GM12872 (cell line): Measurements from ENCODE around the gene ST6GALNAC4.

ENCODE experiments used
- TF ChIP-seq, protein P1 (sequence below): IDR thresholded peaks from 3 replicates; pipeline ENCODE4 v1.5.1; 2011; ENCODE audit warnings: low read depth, mild to moderate bottlenecking, low read length, moderate library complexity; ENCODE audit not compliant: insufficient read depth

The ST6GALNAC4 gene

DNA sequence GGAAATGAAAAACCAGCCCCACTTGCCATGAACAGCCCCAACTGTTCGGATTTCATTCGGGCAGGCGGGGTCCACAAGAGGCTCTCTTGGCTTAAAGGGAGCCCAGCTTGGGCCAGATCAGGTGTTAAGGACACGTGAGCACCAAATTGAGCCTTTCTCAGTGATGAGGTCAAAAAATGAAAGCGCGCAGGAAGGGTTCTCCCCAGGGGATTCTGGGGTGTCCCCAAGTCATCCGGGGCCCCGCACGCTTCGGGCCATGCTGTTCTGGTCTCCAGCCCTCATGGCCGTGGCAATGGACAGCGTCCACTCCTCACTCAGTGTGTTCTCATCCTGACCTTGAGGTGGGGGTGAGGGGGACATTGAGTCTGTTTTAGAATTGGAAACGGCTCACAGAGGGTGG, 50.3 kb downstream of the ST6GALNAC4 start:
- TF ChIP-seq, protein P1, sequence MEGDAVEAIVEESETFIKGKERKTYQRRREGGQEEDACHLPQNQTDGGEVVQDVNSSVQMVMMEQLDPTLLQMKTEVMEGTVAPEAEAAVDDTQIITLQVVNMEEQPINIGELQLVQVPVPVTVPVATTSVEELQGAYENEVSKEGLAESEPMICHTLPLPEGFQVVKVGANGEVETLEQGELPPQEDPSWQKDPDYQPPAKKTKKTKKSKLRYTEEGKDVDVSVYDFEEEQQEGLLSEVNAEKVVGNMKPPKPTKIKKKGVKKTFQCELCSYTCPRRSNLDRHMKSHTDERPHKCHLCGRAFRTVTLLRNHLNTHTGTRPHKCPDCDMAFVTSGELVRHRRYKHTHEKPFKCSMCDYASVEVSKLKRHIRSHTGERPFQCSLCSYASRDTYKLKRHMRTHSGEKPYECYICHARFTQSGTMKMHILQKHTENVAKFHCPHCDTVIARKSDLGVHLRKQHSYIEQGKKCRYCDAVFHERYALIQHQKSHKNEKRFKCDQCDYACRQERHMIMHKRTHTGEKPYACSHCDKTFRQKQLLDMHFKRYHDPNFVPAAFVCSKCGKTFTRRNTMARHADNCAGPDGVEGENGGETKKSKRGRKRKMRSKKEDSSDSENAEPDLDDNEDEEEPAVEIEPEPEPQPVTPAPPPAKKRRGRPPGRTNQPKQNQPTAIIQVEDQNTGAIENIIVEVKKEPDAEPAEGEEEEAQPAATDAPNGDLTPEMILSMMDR = no peak

DNA sequence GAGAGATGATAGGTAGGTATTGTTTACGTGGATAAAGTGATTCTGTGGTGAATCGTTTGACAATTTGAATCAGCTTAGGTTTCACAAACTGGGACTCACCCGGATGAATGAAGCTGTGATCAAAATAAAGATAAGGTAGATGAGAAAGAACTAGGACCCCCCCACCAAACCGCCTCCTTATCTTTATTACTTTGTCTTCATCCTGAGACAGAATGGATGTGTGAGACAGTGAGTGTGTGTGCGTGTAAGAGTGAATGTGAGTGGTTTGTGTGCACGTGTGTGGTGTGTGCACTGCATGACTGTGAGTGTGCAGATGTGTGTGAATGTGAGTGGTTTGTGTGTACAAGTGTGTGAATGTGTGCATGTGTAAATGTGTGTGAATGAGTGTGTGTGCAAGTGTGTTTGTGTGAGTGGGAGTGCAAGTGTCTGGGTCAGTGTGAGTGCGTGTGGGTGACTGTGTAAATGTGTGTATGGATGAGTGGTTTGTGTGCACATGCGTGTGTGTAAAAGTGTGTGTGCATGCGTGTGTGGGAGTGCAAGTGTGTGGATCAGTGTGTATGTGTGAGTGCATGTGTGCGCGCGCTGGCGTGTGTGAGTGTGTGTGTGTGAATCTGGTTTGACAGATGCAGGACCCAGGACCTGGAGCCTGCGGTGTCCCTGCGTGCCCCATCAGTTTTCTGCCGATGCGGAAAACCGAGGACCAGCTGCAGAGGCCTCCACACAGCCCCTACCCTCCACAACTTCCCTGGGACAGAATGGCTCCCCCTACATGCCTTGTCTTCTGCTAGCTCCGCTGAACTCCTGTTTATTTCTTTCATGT, 51.0 kb downstream of the ST6GALNAC4 start:
- TF ChIP-seq, protein P1 = no peak

DNA sequence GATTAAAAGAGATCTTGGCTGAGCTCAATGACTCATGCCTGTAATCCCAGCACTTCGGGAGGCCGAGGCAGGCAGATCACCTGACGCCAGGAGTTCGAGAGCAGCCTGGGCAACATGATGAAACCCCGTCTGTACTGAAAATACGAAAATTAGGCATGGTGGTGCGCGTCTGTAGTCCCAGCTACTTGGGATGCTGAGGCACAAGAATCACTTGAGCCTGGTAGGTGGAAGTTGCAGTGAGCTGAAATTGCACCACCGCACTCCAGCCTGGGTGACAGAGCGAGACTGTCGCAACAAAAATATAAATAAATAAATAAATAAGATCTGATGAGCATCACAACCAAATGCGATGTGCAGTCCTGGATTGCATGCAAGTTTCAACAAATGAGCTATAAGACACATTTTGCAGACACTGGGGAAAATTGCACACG, 53.6 kb downstream of the ST6GALNAC4 start:
- TF ChIP-seq, protein P1 = no peak

DNA sequence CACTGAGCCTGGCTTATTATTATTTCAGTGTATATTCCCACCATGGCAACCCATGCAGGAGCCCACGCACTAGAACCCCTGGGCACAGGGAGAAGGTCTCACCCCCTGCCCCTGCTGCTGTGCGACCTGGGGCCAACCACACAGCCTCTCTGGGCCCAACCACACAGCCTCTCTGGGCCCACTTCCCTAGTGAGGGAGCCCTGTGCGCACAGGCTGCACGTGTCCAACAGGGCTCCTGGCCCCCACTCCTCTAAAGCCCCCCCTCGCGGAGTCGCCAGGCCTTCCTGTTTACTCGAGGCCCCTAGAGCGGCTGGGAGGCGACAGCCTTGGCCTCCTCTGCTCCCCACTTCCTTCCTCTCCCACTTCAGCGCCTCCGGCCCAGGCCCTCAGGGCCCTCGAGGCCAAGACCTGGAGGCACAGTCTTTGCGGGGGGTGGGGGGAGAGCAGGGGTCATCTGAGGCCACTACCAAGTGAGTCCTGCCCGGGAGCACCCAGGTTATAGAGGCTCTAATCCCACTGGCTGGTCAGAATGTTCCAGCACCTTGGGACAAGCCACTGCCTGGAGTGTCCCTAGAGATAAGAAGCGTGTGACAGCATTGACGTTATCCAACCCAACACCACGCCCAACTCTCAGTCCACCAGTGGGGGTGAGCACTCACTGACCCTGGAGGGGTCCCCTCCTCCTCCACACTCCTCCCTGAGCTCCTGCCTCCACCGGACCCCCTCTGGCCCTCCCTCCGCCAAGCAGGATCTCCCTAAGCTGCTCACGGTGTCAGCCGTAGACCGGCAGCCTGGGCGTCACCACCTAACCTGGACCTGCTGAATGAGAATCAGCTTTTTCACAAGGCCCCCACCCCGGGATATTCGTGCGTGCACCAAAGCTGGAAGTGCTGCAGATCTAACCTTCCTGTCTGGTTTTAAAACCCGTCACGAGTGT, 54.5 kb downstream of the ST6GALNAC4 start:
- TF ChIP-seq, protein P1 = no peak

DNA sequence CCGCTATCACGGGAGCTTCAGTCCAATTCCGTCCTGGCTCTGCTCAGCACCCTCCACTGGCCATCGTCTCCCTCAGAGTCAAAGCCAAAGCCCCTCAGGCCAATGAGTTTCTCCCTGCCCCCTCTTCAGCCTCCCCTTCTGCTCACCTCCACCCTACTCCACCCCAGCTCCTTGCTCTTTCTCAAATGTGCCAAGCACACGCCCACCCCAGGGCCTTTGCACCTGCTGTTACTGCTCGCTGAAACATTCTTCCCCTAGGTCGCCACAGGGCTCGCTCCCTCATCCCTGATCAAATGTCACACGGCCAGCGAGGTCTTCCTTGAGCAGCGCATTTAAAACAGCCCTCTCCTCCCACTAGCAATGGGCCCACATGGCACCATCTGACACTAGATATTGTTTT, 56.1 kb downstream of the ST6GALNAC4 start:
- TF ChIP-seq, protein P1 = no peak

DNA sequence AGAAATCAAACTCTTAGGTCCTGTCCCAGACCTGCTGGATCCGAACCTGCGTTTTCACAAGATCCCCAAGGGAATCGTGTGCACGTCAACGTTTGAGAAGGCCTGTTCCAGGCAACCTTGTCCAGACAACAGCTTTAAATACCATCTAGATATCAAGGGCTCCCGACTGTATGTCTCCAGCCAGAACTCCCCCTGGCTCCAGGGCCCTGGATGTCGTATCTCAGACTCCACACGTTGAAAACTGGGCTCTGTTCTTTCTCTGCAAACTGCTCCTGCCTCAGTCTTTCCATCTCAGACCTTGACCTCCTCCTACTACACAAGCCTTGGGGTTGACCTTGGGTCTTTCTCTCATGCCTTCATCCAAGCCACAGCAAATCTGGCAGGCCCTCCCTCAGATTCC, 56.6 kb downstream of the ST6GALNAC4 start:
- TF ChIP-seq, protein P1 = no peak

DNA sequence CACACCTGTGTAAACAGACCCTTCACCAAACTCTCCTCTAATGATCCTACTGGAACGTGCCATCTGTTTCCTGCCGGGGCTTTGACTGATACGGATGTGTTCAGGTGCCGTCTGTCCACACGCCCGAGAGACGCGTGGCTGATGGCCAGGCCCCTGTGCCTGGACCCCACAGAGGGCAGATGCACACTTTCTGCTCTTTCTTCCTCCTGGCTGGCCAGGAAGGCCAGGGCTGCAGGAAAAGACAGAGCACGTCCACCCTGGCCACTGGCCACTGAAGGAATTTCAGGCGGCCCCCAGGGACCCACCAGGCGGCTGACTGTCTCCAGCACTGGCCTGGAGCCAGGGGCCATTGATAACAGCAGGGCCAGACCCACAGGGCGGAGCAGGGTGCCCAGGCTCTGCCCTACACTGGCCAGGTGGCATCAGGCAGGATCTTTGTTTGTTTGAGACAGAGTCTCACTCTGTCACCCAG, 58.8 kb downstream of the ST6GALNAC4 start:
- TF ChIP-seq, protein P1 = no peak
